ENCODE results near the gene COG4.
A peak's percentile ranks its signal among the peaks of the same experiment; 100 is the strongest.

The COG4 gene

DNA sequence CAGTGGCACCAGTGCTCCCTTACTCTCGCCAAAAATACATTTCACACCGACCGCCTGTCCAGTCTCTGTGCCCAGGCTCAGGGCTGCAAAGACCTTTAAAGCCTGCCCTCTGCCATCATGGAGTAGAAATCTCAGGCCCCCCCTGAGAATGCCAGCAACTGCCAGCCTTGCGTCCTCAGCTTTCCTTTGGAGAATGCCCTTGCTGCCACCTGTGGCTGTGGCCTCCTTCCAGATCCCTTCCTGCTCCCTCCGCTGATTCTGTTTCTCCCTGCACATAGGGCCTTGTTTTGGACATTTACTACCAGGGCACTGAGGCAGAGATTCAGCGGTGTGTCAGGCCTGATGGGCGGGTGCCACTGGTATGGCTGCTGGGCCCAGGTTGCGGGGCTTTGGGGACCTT is 55.7 kb downstream of the COG4 start:
- no peak for TF ChIP-seq MYC (IDR thresholded peaks at IDR 0.05; ENCODE audit: low read depth, low read length)
- TF ChIP-seq POLR2A (IDR thresholded peaks at IDR 0.05; ENCODE audit: extremely low read depth, insufficient read length), result no peak
- TF ChIP-seq, protein P1, sequence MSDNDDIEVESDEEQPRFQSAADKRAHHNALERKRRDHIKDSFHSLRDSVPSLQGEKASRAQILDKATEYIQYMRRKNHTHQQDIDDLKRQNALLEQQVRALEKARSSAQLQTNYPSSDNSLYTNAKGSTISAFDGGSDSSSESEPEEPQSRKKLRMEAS (IDR thresholded peaks at IDR 0.05; ENCODE audit: low read depth, low read length), result no peak
- TF ChIP-seq CTCF (IDR thresholded peaks at IDR 0.05; ENCODE audit: low read depth, low read length), result no peak
- no peak for DNase-seq (ENCODE audit: low read depth)
- H3K4me3 ChIP-seq (ENCODE audit: low read depth, low read length), result no peak overlapping the region

GRCh38 chr16:70467113-70467512 is 56.2 kb downstream of the COG4 start:
- TF ChIP-seq POLR2A (IDR thresholded peaks at IDR 0.05; ENCODE audit: extremely low read depth, insufficient read length) (no peak), CTCF (IDR thresholded peaks at IDR 0.05; ENCODE audit: low read depth, low read length) (no peak), MYC (IDR thresholded peaks at IDR 0.05; ENCODE audit: low read depth, low read length) (no peak)
- TF ChIP-seq, protein P1 (IDR thresholded peaks at IDR 0.05; ENCODE audit: low read depth, low read length), result no peak
- no peak for DNase-seq (ENCODE audit: low read depth)
- no peak overlapping the region for H3K4me3 ChIP-seq (ENCODE audit: low read depth, low read length)

- no peak for TF ChIP-seq POLR2A (IDR thresholded peaks at IDR 0.05; ENCODE audit: extremely low read depth, insufficient read length)
- TF ChIP-seq MYC (IDR thresholded peaks at IDR 0.05; ENCODE audit: low read depth, low read length), result no peak
- no peak overlapping the region for H3K4me3 ChIP-seq (ENCODE audit: low read depth, low read length)
- DNase-seq (ENCODE audit: low read depth), result no peak
Measured at GRCh38 chr16:70466805-70467076, 56.6 kb downstream of the COG4 start.

DNA sequence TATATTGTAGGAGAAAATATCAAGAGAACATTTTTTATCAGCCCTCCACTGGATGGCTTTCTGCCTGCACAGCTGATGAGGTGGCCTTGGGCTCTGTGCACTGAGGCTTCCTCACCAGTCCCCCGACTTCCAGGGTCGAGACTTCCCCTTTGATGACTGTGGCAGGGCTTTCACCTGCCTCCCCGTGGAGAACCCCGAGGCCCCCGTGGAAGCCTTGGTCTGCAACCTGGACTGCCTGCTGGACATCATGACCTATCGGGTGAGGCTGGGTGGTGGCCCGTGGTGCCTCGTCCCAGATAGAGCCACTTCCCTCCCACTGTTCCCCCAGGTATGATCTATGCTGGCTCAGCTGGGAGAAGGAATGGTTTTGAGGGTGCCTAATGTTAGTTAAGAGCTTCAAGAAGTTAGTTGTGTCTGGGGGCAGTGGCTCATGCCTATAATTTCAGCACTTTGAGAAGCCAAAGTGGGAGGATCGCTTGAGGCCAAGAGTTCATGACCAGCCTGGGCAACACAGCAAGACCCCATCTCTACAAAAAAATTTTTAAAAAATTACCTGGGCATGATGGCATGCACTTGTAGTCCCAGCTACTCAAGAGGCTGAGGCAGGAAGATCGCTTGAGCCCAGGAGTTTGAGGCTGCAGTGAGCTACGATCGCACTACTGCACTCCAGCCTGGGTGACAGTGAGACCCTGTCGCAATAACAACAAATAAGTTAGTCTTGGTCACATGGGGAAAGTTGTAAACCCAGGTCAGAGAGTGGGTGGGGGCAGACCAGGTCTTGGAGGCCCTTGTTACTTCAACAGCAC is 57.2 kb downstream of the COG4 start:
- H3K4me3 ChIP-seq (ENCODE audit: low read depth, low read length), result no peak overlapping the region
- peak; percentile 46 for DNase-seq (ENCODE audit: low read depth)
- TF ChIP-seq POLR2A (IDR thresholded peaks at IDR 0.05; ENCODE audit: extremely low read depth, insufficient read length) (no peak), CTCF (IDR thresholded peaks at IDR 0.05; ENCODE audit: low read depth, low read length) (no peak), MYC (IDR thresholded peaks at IDR 0.05; ENCODE audit: low read depth, low read length) (no peak)
- TF ChIP-seq, protein P1 (IDR thresholded peaks at IDR 0.05; ENCODE audit: low read depth, low read length), result no peak

DNA sequence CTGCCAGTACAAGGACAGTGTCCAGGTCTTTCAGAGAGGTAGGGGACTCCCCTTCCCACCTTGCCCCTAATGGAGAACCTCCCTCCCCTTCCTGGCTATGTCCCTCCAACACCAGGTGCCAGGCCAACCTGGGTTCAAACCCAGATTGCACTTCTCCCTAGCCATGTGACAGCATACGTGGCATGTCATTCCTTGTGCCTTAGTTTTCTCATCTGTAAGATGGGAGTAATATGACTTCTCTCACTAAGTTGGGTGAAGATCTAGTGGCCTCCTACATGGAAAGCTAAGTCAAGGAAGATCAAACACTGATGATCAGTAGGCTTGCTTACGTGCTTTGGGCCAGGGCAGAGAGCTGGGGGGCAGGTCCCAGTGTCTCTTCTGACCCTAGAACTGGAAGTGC is 60.1 kb downstream of the COG4 start:
- TF ChIP-seq CTCF (IDR thresholded peaks at IDR 0.05; ENCODE audit: low read depth, low read length), result no peak
- no peak for TF ChIP-seq MYC (IDR thresholded peaks at IDR 0.05; ENCODE audit: low read depth, low read length)
- TF ChIP-seq POLR2A (IDR thresholded peaks at IDR 0.05; ENCODE audit: extremely low read depth, insufficient read length), result no peak
- TF ChIP-seq, protein P1 (IDR thresholded peaks at IDR 0.05; ENCODE audit: low read depth, low read length), result no peak
- DNase-seq (ENCODE audit: low read depth), result no peak
- H3K4me3 ChIP-seq (ENCODE audit: low read depth, low read length), result no peak overlapping the region

GRCh38 chr16:70460737-70461261 is 62.6 kb downstream of the COG4 start:
- H3K4me3 ChIP-seq (ENCODE audit: low read depth, low read length), result no peak overlapping the region
- no peak for DNase-seq (ENCODE audit: low read depth)
- TF ChIP-seq CTCF (IDR thresholded peaks at IDR 0.05; ENCODE audit: low read depth, low read length), result no peak
- TF ChIP-seq, protein P1 (IDR thresholded peaks at IDR 0.05; ENCODE audit: low read depth, low read length), result no peak
- no peak for TF ChIP-seq POLR2A (IDR thresholded peaks at IDR 0.05; ENCODE audit: extremely low read depth, insufficient read length)
- no peak for TF ChIP-seq MYC (IDR thresholded peaks at IDR 0.05; ENCODE audit: low read depth, low read length)

All from NB4 (cell line).